ENCODE results near the gene MAGI2. TPM values are rescaled to one million over a fixed set of nuclear protein-coding genes. Genes with fewer than 3 reads are reported as not detected.

MAGI2 gene
- total and polyA plus RNA-seq, 2 donors (not counting 3 experiments of a cell fraction or from before 2014, with no cell fraction given) = 0.28 to 6.0 TPM

GRCh38 chr7:77995717-77996116 is 1457.8 kb downstream of the MAGI2 start:
- ChIA-PET CTCF (no interaction called here), POLR2A (no interaction called here)
- H3K27ac ChIP-seq (ENCODE audit: insufficient read depth, low read depth, low read length) = no peak overlapping the region
- TF ChIP-seq POLR2A (IDR thresholded peaks at IDR 0.05; ENCODE audit: low read depth, low read length) (no peak), GATA2 (IDR thresholded peaks at IDR 0.05; ENCODE audit: insufficient read depth, insufficient read length, low read depth, low read length) (no peak), POLR2AphosphoS5 (IDR thresholded peaks at IDR 0.05; ENCODE audit: insufficient read depth, low read depth, low read length) (no peak), EZH2 (IDR thresholded peaks at IDR 0.05; ENCODE audit: borderline replicate concordance, low read depth, low read length, severe bottlenecking) (no peak), FOS (IDR thresholded peaks at IDR 0.05; ENCODE audit: borderline replicate concordance, insufficient read depth, low read length) (no peak), MYC (IDR thresholded peaks at IDR 0.05; ENCODE audit: low read depth, low read length) (no peak)
- peaks cover 0 to 10% of the 10 kb centered on the region in 2 experiments for H3K27me3 ChIP-seq (ENCODE audit: control insufficient read depth in 2 of 2, insufficient read depth in 2 of 2, low read length in 2 of 2)
- H2AFZ ChIP-seq (ENCODE audit: low read depth, low read length) = no peak overlapping the region
- H3K9me1 ChIP-seq (replicated peaks; ENCODE audit: control insufficient read depth, extremely low read depth, insufficient read depth, low read length) = no peaks in the 10 kb centered on the region
- H3K9me3 ChIP-seq (replicated peaks; ENCODE audit: control insufficient read depth, insufficient read depth, low read length) = no peaks in the 10 kb centered on the region
- no peaks in the 10 kb centered on the region for H4K20me1 ChIP-seq (replicated peaks; ENCODE audit: control insufficient read depth, extremely low read depth, insufficient read depth, low read length)
- BruUV-seq (replicated peaks) = no TSS peak
- H3K4me2 ChIP-seq (ENCODE audit: insufficient read depth, low read length) = no peak overlapping the region
- dilution Hi-C loops (cut with MboI; ENCODE audit: extremely low pct_ligation_motif_present, low sequenced_read_pairs) (no loop called here), intact Hi-C loops (cut with micrococcal nuclease) (no loop called here)
- DNase-seq (ENCODE audit: low read depth, low spot score) (no peak), FAIRE-seq (no peak)
- H3K79me2 ChIP-seq (ENCODE audit: control insufficient read depth, insufficient read depth, low read length) = no peaks in the 10 kb centered on the region
- H3K4me3 ChIP-seq (replicated peaks in 1 of 3; ENCODE audit: insufficient read depth in 1 of 3, low read depth in 1 of 3, low read length in 3 of 3) = no peak overlapping the region
- no peaks in the 10 kb centered on the region for H3K4me1 ChIP-seq (ENCODE audit: control insufficient read depth, extremely low read depth, insufficient read depth, low read length)
- no peaks in the 10 kb centered on the region for H3K36me3 ChIP-seq (ENCODE audit: control insufficient read depth in 2 of 2, extremely low read depth in 1 of 2, insufficient read depth in 2 of 2, low read length in 2 of 2)
- H3K9ac ChIP-seq (replicated peaks; ENCODE audit: extremely low read depth, insufficient read depth, low read length) = no peak overlapping the region

DNA sequence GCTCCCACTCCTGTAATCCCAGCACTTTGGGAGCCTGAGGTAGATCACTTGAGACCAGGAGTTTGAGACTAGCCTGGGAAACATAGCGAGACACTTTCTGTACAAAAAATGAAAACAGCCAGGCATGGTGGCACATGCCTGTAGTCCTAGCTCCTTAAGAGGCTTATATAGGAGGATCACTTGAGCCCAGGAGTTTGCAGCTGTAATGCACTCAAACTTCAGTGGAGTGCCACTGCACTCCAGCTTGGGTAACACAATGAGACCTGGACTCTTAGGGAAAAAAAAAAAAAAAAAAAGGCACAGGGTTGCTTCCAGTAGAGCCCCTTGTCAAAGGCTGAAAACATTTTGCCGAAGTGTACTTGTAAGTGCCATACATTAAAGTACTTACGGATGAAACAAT is 1459.6 kb downstream of the MAGI2 start:
- DNase-seq (ENCODE audit: low read depth, low spot score) (no peak), FAIRE-seq (no peak)
- H3K9ac ChIP-seq (replicated peaks; ENCODE audit: extremely low read depth, insufficient read depth, low read length) = no peak overlapping the region
- H3K79me2 ChIP-seq (ENCODE audit: control insufficient read depth, insufficient read depth, low read length) = no peaks in the 10 kb centered on the region
- no peak overlapping the region for H3K27ac ChIP-seq (ENCODE audit: insufficient read depth, low read depth, low read length)
- H3K4me1 ChIP-seq (ENCODE audit: control insufficient read depth, extremely low read depth, insufficient read depth, low read length) = no peaks in the 10 kb centered on the region
- ChIA-PET POLR2A (no interaction called here), CTCF (no interaction called here)
- H2AFZ ChIP-seq (ENCODE audit: low read depth, low read length) = no peak overlapping the region
- H3K4me2 ChIP-seq (ENCODE audit: insufficient read depth, low read length) = no peak overlapping the region
- BruUV-seq (replicated peaks) = no TSS peak
- H3K4me3 ChIP-seq (replicated peaks in 1 of 3; ENCODE audit: insufficient read depth in 1 of 3, low read depth in 1 of 3, low read length in 3 of 3) = no peak overlapping the region
- H3K27me3 ChIP-seq (ENCODE audit: control insufficient read depth in 2 of 2, insufficient read depth in 2 of 2, low read length in 2 of 2) = peaks cover 0 to 10% of the 10 kb centered on the region in 2 experiments
- intact Hi-C loops (cut with micrococcal nuclease) (no loop called here), dilution Hi-C loops (cut with MboI; ENCODE audit: extremely low pct_ligation_motif_present, low sequenced_read_pairs) (no loop called here)
- TF ChIP-seq, protein P1, sequence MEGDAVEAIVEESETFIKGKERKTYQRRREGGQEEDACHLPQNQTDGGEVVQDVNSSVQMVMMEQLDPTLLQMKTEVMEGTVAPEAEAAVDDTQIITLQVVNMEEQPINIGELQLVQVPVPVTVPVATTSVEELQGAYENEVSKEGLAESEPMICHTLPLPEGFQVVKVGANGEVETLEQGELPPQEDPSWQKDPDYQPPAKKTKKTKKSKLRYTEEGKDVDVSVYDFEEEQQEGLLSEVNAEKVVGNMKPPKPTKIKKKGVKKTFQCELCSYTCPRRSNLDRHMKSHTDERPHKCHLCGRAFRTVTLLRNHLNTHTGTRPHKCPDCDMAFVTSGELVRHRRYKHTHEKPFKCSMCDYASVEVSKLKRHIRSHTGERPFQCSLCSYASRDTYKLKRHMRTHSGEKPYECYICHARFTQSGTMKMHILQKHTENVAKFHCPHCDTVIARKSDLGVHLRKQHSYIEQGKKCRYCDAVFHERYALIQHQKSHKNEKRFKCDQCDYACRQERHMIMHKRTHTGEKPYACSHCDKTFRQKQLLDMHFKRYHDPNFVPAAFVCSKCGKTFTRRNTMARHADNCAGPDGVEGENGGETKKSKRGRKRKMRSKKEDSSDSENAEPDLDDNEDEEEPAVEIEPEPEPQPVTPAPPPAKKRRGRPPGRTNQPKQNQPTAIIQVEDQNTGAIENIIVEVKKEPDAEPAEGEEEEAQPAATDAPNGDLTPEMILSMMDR (IDR thresholded peaks at IDR 0.05; ENCODE audit: extremely low read depth in 1 of 2, insufficient read depth in 1 of 2, low read depth in 1 of 2, low read length in 2 of 2) = no peak
- TF ChIP-seq FOS (IDR thresholded peaks at IDR 0.05; ENCODE audit: borderline replicate concordance, insufficient read depth, low read length) (no peak), POLR2AphosphoS5 (IDR thresholded peaks at IDR 0.05; ENCODE audit: insufficient read depth, low read depth, low read length) (no peak), JUN (IDR thresholded peaks at IDR 0.05; ENCODE audit: borderline replicate concordance, insufficient read depth, insufficient read length, low read depth) (no peak)
- H4K20me1 ChIP-seq (replicated peaks; ENCODE audit: control insufficient read depth, extremely low read depth, insufficient read depth, low read length) = no peaks in the 10 kb centered on the region
- H3K9me3 ChIP-seq (replicated peaks; ENCODE audit: control insufficient read depth, insufficient read depth, low read length) = no peaks in the 10 kb centered on the region
- no peaks in the 10 kb centered on the region for H3K36me3 ChIP-seq (ENCODE audit: control insufficient read depth in 2 of 2, extremely low read depth in 1 of 2, insufficient read depth in 2 of 2, low read length in 2 of 2)
- no peaks in the 10 kb centered on the region for H3K9me1 ChIP-seq (replicated peaks; ENCODE audit: control insufficient read depth, extremely low read depth, insufficient read depth, low read length)
